ENCODE measurements around the gene LAMB1.

GRCh38 chr7:107951896-107952295, 51.1 kb downstream of the LAMB1 start:
- TF ChIP-seq CTCF (IDR thresholded peaks at IDR 0.05; ENCODE audit: insufficient read depth, low read length): no peak
- TF ChIP-seq SPI1 (IDR thresholded peaks at IDR 0.05; ENCODE audit: borderline replicate concordance, low read depth): no peak

Data from HL-60 (cell line).